Left ventricle myocardium inferior (tissue), 1 donor: ENCODE measurements around the gene TECPR1. TPM values are rescaled to one million over a fixed set of nuclear protein-coding genes. Genes with fewer than 3 reads are reported as not detected.

Experiments used
- DNase-seq: peaks from one replicate; pipeline ENCODE4 v3.0.0-alpha.2; 2020
- H3K27ac ChIP-seq: fragments of 200-600 bp; replicated peaks from 2 replicates; pipeline ENCODE4 v1.8.0; 2021
- H3K27me3 ChIP-seq: fragments of 200-600 bp; 2 replicates; pipeline ENCODE4 v1.8.0; 2021; ENCODE audit warnings: low read depth
- H3K36me3 ChIP-seq: fragments of 200-600 bp; 2 replicates; pipeline ENCODE4 v1.8.0; 2021
- H3K4me1 ChIP-seq: fragments of 200-600 bp; 2 replicates; pipeline ENCODE4 v1.8.0; 2021
- H3K4me3 ChIP-seq: fragments of 200-600 bp; 2 replicates; pipeline ENCODE4 v1.8.0; 2021; ENCODE audit warnings: mild to moderate bottlenecking, moderate library complexity
- H3K9me3 ChIP-seq: fragments of 200-600 bp; replicated peaks from 2 replicates; pipeline ENCODE4 v1.8.0; 2021
- CTCF ChIP-seq: fragments of 200-600 bp; IDR thresholded peaks from 2 replicates; pipeline ENCODE4 v1.8.0; 2021; ENCODE audit warnings: antibody characterized with exemption, mild to moderate bottlenecking, borderline replicate concordance
- intact Hi-C: fragments of 100-400 bp; cut with micrococcal nuclease; formaldehyde crosslinking; loops from one replicate; pipeline ENCODE4 v1.11.0; 2022
- total RNA-seq: library from RNA; stranded (reverse); fragmentation: NEBNext Ultra II Directional; extraction: Animal tissue kit (Norgen Biotek cat#: 25700); gene quantifications from one replicate; pipeline ENCODE4 v1.2.1, GENCODE V29; 2021
- donor health status: DM: no; HTN: yes; CAD: no; lungs with severe emphysema.

Gene TECPR1
- total RNA-seq, 1 donor from 2014 or later: 17.3 TPM

GRCh38 chr7:98231493-98232262, 20.4 kb downstream of the TECPR1 start:
- intact Hi-C loops: no loop called here
- no peaks in the 10 kb centered on the region for H3K4me1 ChIP-seq
- no peak overlapping the region for H3K27ac ChIP-seq
- DNase-seq: no peak
- H3K36me3 ChIP-seq: peaks cover 86% of the 10 kb centered on the region
- no peak for TF ChIP-seq CTCF
- no peaks in the 10 kb centered on the region for H3K9me3 ChIP-seq
- no peaks in the 10 kb centered on the region for H3K27me3 ChIP-seq
- no peak overlapping the region for H3K4me3 ChIP-seq

- no peak for TF ChIP-seq CTCF
- H3K4me1 ChIP-seq: no peaks in the 10 kb centered on the region
- H3K36me3 ChIP-seq: peaks cover 86% of the 10 kb centered on the region
- H3K27ac ChIP-seq: no peak overlapping the region
- no peak for DNase-seq
- H3K9me3 ChIP-seq: no peaks in the 10 kb centered on the region
- intact Hi-C loops: no loop called here
- no peaks in the 10 kb centered on the region for H3K27me3 ChIP-seq
- no peak overlapping the region for H3K4me3 ChIP-seq
Observed at GRCh38 chr7:98230746-98231471, 21.1 kb downstream of the TECPR1 start.

- Histone ChIP-seq H3K27me3 (no peaks in the 10 kb centered on the region), H3K4me3 (no peak overlapping the region), H3K9me3 (no peaks in the 10 kb centered on the region), H3K36me3 (peaks cover 90% of the 10 kb centered on the region), H3K4me1 (no peaks in the 10 kb centered on the region), H3K27ac (no peak overlapping the region)
- no peak for DNase-seq
- intact Hi-C loops: no loop called here
- TF ChIP-seq CTCF: no peak
Observed at GRCh38 chr7:98229991-98230745, 21.9 kb downstream of the TECPR1 start.

- no peak for TF ChIP-seq CTCF
- Histone ChIP-seq H3K9me3 (no peaks in the 10 kb centered on the region), H3K27ac (no peak overlapping the region), H3K4me3 (no peak overlapping the region), H3K4me1 (no peaks in the 10 kb centered on the region), H3K27me3 (no peaks in the 10 kb centered on the region), H3K36me3 (peaks cover 93% of the 10 kb centered on the region)
- intact Hi-C loops: no loop called here
- DNase-seq: no peak
Observed at GRCh38 chr7:98229441-98229840, 22.6 kb downstream of the TECPR1 start.

- intact Hi-C loops: no loop called here
- peaks cover 91% of the 10 kb centered on the region for H3K36me3 ChIP-seq
- H3K27me3 ChIP-seq: no peaks in the 10 kb centered on the region
- H3K4me1 ChIP-seq: no peaks in the 10 kb centered on the region
- no peak overlapping the region for H3K27ac ChIP-seq
- no peaks in the 10 kb centered on the region for H3K9me3 ChIP-seq
- DNase-seq: no peak
- H3K4me3 ChIP-seq: no peak overlapping the region
- TF ChIP-seq CTCF: no peak
Observed at GRCh38 chr7:98228801-98229200, 23.2 kb downstream of the TECPR1 start.
